ENCODE measurements around the gene MRPL47.

GRCh38 chr3:179541094-179541493, 63.3 kb downstream of the MRPL47 start:
- TF ChIP-seq CEBPB (IDR thresholded peaks at IDR 0.05; ENCODE audit: borderline replicate concordance in 1 of 2, low read depth in 2 of 2, low read length in 2 of 2): no peak
- no peak for TF ChIP-seq POLR2A (IDR thresholded peaks at IDR 0.05; ENCODE audit: low read depth, low read length)
- TF ChIP-seq NFYA (IDR thresholded peaks at IDR 0.05; ENCODE audit: borderline replicate concordance, low read depth, low read length): no peak
- no peak for TF ChIP-seq RCOR1 (conservative IDR thresholded peaks at IDR 0.05; ENCODE audit: low read depth, low read length)
- TF ChIP-seq, protein P1, sequence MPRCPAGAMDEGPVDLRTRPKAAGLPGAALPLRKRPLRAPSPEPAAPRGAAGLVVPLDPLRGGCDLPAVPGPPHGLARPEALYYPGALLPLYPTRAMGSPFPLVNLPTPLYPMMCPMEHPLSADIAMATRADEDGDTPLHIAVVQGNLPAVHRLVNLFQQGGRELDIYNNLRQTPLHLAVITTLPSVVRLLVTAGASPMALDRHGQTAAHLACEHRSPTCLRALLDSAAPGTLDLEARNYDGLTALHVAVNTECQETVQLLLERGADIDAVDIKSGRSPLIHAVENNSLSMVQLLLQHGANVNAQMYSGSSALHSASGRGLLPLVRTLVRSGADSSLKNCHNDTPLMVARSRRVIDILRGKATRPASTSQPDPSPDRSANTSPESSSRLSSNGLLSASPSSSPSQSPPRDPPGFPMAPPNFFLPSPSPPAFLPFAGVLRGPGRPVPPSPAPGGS (IDR thresholded peaks at IDR 0.05; ENCODE audit: borderline replicate concordance, insufficient read depth, low read depth, low read length, poor library complexity, severe bottlenecking): no peak
- TF ChIP-seq NFIC (IDR thresholded peaks at IDR 0.05; ENCODE audit: low read depth, low read length): no peak
- TF ChIP-seq, protein P2, sequence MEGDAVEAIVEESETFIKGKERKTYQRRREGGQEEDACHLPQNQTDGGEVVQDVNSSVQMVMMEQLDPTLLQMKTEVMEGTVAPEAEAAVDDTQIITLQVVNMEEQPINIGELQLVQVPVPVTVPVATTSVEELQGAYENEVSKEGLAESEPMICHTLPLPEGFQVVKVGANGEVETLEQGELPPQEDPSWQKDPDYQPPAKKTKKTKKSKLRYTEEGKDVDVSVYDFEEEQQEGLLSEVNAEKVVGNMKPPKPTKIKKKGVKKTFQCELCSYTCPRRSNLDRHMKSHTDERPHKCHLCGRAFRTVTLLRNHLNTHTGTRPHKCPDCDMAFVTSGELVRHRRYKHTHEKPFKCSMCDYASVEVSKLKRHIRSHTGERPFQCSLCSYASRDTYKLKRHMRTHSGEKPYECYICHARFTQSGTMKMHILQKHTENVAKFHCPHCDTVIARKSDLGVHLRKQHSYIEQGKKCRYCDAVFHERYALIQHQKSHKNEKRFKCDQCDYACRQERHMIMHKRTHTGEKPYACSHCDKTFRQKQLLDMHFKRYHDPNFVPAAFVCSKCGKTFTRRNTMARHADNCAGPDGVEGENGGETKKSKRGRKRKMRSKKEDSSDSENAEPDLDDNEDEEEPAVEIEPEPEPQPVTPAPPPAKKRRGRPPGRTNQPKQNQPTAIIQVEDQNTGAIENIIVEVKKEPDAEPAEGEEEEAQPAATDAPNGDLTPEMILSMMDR (IDR thresholded peaks at IDR 0.05 in 2 of 3, conservative IDR thresholded peaks at IDR 0.05 in 1 of 3; ENCODE audit: control insufficient read depth in 2 of 3, extremely low read depth in 1 of 3, insufficient read depth in 1 of 3, low read depth in 3 of 3, low read length in 3 of 3): no peak
- TF ChIP-seq, protein P3, sequence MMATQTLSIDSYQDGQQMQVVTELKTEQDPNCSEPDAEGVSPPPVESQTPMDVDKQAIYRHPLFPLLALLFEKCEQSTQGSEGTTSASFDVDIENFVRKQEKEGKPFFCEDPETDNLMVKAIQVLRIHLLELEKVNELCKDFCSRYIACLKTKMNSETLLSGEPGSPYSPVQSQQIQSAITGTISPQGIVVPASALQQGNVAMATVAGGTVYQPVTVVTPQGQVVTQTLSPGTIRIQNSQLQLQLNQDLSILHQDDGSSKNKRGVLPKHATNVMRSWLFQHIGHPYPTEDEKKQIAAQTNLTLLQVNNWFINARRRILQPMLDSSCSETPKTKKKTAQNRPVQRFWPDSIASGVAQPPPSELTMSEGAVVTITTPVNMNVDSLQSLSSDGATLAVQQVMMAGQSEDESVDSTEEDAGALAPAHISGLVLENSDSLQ (IDR thresholded peaks at IDR 0.05): no peak
- no peak for TF ChIP-seq POLR2AphosphoS5 (IDR thresholded peaks at IDR 0.05; ENCODE audit: low read length)
- no peak for TF ChIP-seq TAF1 (IDR thresholded peaks at IDR 0.05; ENCODE audit: borderline replicate concordance, low read depth, low read length)
- no peak for TF ChIP-seq JUNB (IDR thresholded peaks at IDR 0.05)
- no peak for TF ChIP-seq MTA3 (IDR thresholded peaks at IDR 0.05; ENCODE audit: borderline replicate concordance, low read length)
- no peak for TF ChIP-seq CBX5 (IDR thresholded peaks at IDR 0.05; ENCODE audit: low read depth)
- no peak for TF ChIP-seq SRF (IDR thresholded peaks at IDR 0.05; ENCODE audit: low read depth in 2 of 2, low read length in 2 of 2)

Data from GM12878 (cell line).